HFF-Myc (cell line): ENCODE data around the gene LCLAT1.

Experiments used
- DNase-seq: peaks from one replicate; pipeline ENCODE4 v3.0.0-alpha.2; 2011; ENCODE audit warnings: low read depth; ENCODE audit errors: extremely low read depth
- H3K4me3 ChIP-seq: replicated peaks from 2 replicates; pipeline ENCODE4 v1.5.1; 2011; ENCODE audit warnings: low read depth, mild to moderate bottlenecking, control low read depth, low read length
- CTCF ChIP-seq: IDR thresholded peaks from 2 replicates; pipeline ENCODE4 v1.5.1; 2012; ENCODE audit warnings: mild to moderate bottlenecking, low read depth, low read length, control low read depth; ENCODE audit errors: missing control alignments

The LCLAT1 gene

GRCh38 chr2:30484995-30485394 is 37.9 kb downstream of the LCLAT1 start:
- DNase-seq, result no peak
- TF ChIP-seq CTCF, result no peak
- no peak overlapping the region for H3K4me3 ChIP-seq

GRCh38 chr2:30486655-30487054 is 39.6 kb downstream of the LCLAT1 start:
- no peak for DNase-seq
- no peak for TF ChIP-seq CTCF
- no peak overlapping the region for H3K4me3 ChIP-seq

GRCh38 chr2:30487603-30488002 is 40.6 kb downstream of the LCLAT1 start:
- H3K4me3 ChIP-seq, result no peak overlapping the region
- TF ChIP-seq CTCF, result no peak
- DNase-seq, result no peak

GRCh38 chr2:30488012-30488659 is 41.1 kb downstream of the LCLAT1 start:
- DNase-seq, result no peak
- no peak for TF ChIP-seq CTCF
- no peak overlapping the region for H3K4me3 ChIP-seq

- DNase-seq, result no peak
- no peak overlapping the region for H3K4me3 ChIP-seq
- TF ChIP-seq CTCF, result no peak
These were observed 44.2 kb downstream of the LCLAT1 start for GRCh38 chr2:30491225-30491624.

- no peak for TF ChIP-seq CTCF
- no peak for DNase-seq
- no peak overlapping the region for H3K4me3 ChIP-seq
These were observed 45.1 kb downstream of the LCLAT1 start for GRCh38 chr2:30492185-30492584.

GRCh38 chr2:30492619-30493018 is 45.6 kb downstream of the LCLAT1 start:
- no peak overlapping the region for H3K4me3 ChIP-seq
- DNase-seq, result no peak
- TF ChIP-seq CTCF, result no peak
